ENCODE data around the gene MAK.
"Not testable (repeated sequence)": the region's sequence is repeated elsewhere in the genome, so short reads cannot be mapped to it uniquely, and the experiment has no call there.

MAK gene

GRCh38 chr6:10853849-10854300 lies 15.5 kb upstream of the MAK start:
- not testable (repeated sequence) for DNase-seq

GRCh38 chr6:10852361-10852960 lies 14.1 kb upstream of the MAK start:
- DNase-seq, result no peak

GRCh38 chr6:10850728-10851127 lies 12.4 kb upstream of the MAK start:
- DNase-seq, result no peak

GRCh38 chr6:10849901-10850300 lies 11.6 kb upstream of the MAK start:
- DNase-seq, result no peak

- DNase-seq, result no peak
These were observed 9.3 kb upstream of the MAK start for GRCh38 chr6:10847684-10848083.

- DNase-seq, result no peak
These were observed 5.2 kb upstream of the MAK start for GRCh38 chr6:10843554-10843953.

GRCh38 chr6:10838794-10839333 lies 525 bp upstream of the MAK start:
- no peak for DNase-seq

- DNase-seq, result no peak
These were observed 731 bp downstream of the MAK start for GRCh38 chr6:10837622-10837994.

GRCh38 chr6:10837009-10837621 lies 1.2 kb downstream of the MAK start:
- DNase-seq, result no peak

GRCh38 chr6:10834823-10835222 lies 3.5 kb downstream of the MAK start:
- no peak for DNase-seq

GRCh38 chr6:10831609-10832008 lies 6.7 kb downstream of the MAK start:
- no peak for DNase-seq

- DNase-seq, result no peak
These were observed 13.5 kb downstream of the MAK start for GRCh38 chr6:10824819-10825218.

- DNase-seq, result no peak
These were observed 14.0 kb downstream of the MAK start for GRCh38 chr6:10824297-10824696.

- not testable (repeated sequence) for DNase-seq
These were observed 24.2 kb downstream of the MAK start for GRCh38 chr6:10814176-10814575.

GRCh38 chr6:10809098-10809497 lies 29.2 kb downstream of the MAK start:
- DNase-seq, result no peak

- no peak for DNase-seq
These were observed 30.0 kb downstream of the MAK start for GRCh38 chr6:10808376-10808775.

- peak; percentile 54 for DNase-seq
These were observed 37.0 kb downstream of the MAK start for GRCh38 chr6:10801224-10801848.

- DNase-seq, result no peak
These were observed 37.5 kb downstream of the MAK start for GRCh38 chr6:10800810-10801209.

- no peak for DNase-seq
These were observed 44.1 kb downstream of the MAK start for GRCh38 chr6:10794239-10794638.

GRCh38 chr6:10793695-10794094 lies 44.6 kb downstream of the MAK start:
- DNase-seq, result no peak

- no peak for DNase-seq
These were observed 45.3 kb downstream of the MAK start for GRCh38 chr6:10793035-10793434.

GRCh38 chr6:10792101-10792500 lies 46.2 kb downstream of the MAK start:
- DNase-seq, result no peak

GRCh38 chr6:10791673-10792072 lies 46.7 kb downstream of the MAK start:
- DNase-seq, result no peak

GRCh38 chr6:10779076-10779475 lies 59.3 kb downstream of the MAK start:
- DNase-seq, result no peak

All from activated gamma-delta T cell treated with Interleukin-2 at 50 U/mL for 16 hours (primary cell).